ENCODE results near the gene MEIG1.

- TF ChIP-seq POLR2A (IDR thresholded peaks at IDR 0.05) = no peak
- TF ChIP-seq, protein P1, sequence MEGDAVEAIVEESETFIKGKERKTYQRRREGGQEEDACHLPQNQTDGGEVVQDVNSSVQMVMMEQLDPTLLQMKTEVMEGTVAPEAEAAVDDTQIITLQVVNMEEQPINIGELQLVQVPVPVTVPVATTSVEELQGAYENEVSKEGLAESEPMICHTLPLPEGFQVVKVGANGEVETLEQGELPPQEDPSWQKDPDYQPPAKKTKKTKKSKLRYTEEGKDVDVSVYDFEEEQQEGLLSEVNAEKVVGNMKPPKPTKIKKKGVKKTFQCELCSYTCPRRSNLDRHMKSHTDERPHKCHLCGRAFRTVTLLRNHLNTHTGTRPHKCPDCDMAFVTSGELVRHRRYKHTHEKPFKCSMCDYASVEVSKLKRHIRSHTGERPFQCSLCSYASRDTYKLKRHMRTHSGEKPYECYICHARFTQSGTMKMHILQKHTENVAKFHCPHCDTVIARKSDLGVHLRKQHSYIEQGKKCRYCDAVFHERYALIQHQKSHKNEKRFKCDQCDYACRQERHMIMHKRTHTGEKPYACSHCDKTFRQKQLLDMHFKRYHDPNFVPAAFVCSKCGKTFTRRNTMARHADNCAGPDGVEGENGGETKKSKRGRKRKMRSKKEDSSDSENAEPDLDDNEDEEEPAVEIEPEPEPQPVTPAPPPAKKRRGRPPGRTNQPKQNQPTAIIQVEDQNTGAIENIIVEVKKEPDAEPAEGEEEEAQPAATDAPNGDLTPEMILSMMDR (IDR thresholded peaks at IDR 0.05) = no peak
Observed at GRCh38 chr10:14952851-14953423, 6.3 kb upstream of the MEIG1 start.

All from thyroid gland (tissue), 4 donors.